Measurements from ENCODE around the gene CTTN.

The CTTN gene

DNA sequence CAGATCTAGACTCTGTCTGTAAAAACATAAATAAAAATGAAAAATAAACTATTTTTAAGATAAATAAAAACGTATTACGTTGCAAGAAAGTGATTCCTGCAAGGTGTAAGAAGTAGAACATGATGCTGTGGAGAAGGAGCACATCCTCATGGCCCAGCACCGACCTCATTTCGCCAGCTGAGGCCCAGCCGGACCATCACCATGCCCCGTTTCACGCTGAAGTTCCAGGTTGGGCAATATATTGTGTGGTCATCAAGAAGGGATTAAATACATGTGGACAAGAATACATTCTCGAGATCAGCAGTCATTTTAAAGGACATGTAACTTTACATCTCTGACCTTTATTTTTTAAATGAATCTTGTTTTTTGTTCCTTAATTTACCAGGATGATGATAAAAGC is 20.7 kb upstream of the CTTN start:
- TF ChIP-seq, protein P1, sequence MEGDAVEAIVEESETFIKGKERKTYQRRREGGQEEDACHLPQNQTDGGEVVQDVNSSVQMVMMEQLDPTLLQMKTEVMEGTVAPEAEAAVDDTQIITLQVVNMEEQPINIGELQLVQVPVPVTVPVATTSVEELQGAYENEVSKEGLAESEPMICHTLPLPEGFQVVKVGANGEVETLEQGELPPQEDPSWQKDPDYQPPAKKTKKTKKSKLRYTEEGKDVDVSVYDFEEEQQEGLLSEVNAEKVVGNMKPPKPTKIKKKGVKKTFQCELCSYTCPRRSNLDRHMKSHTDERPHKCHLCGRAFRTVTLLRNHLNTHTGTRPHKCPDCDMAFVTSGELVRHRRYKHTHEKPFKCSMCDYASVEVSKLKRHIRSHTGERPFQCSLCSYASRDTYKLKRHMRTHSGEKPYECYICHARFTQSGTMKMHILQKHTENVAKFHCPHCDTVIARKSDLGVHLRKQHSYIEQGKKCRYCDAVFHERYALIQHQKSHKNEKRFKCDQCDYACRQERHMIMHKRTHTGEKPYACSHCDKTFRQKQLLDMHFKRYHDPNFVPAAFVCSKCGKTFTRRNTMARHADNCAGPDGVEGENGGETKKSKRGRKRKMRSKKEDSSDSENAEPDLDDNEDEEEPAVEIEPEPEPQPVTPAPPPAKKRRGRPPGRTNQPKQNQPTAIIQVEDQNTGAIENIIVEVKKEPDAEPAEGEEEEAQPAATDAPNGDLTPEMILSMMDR (IDR thresholded peaks at IDR 0.05; ENCODE audit: insufficient read depth, low read depth, low read length, missing control alignments): no peak
- no peak for DNase-seq (ENCODE audit: low read depth)
- H3K4me3 ChIP-seq (ENCODE audit: low read depth, low read length): no peak overlapping the region

DNA sequence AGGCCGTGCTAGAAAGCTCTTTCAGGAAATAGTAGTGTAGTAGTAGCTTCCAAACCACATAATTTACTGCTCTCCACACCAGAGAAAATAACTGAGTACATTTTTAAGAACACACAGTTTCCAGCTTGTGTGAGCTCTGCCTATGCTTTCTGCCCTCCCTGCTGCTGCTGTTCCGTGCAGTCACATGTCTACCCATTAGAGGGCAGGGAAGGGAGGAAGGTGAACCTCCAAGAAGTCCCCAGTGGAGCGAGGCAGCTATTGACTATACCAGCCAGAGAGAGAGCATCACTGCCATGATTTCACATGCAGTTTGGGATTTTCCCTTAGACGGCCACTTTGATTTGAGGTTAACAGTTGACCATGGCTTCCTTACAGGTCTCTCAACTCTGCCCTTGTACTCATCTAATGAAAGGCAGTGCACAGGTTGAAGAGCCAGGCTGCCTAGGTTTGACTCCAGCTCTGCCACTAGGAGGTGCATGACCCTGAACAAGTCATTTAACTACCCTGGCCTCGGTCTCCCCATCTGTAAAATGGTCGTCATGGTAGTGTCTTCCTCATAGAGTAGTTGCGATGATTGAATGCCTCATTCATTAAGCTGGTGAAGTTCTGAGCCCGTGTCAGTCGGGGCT is 19.7 kb upstream of the CTTN start:
- TF ChIP-seq, protein P1 (IDR thresholded peaks at IDR 0.05; ENCODE audit: insufficient read depth, low read depth, low read length, missing control alignments): peak; percentile 7
- no peak overlapping the region for H3K4me3 ChIP-seq (ENCODE audit: low read depth, low read length)
- peak; percentile 15 for DNase-seq (ENCODE audit: low read depth)

DNA sequence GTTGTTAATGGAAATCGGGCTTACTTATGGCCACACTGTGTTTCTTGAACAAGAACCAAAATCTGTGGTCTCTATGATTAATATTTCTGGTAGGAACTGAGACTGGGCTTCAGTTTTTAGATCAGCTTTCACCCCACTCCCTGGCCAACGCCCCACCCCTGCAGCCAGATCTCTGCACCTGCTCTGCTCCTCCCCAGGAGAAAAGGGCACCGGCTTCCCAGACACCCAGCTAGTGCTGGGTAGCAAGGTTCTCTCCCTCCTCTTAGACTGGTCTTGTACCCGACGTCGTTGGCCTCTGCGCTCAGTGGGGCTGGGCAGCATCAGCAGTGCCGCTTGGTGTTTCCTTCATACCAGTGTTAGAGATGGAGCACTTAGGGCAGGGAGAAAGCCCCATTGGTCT is 17.0 kb upstream of the CTTN start:
- H3K4me3 ChIP-seq (ENCODE audit: low read depth, low read length): no peak overlapping the region
- TF ChIP-seq, protein P1 (IDR thresholded peaks at IDR 0.05; ENCODE audit: insufficient read depth, low read depth, low read length, missing control alignments): no peak
- no peak for DNase-seq (ENCODE audit: low read depth)

DNA sequence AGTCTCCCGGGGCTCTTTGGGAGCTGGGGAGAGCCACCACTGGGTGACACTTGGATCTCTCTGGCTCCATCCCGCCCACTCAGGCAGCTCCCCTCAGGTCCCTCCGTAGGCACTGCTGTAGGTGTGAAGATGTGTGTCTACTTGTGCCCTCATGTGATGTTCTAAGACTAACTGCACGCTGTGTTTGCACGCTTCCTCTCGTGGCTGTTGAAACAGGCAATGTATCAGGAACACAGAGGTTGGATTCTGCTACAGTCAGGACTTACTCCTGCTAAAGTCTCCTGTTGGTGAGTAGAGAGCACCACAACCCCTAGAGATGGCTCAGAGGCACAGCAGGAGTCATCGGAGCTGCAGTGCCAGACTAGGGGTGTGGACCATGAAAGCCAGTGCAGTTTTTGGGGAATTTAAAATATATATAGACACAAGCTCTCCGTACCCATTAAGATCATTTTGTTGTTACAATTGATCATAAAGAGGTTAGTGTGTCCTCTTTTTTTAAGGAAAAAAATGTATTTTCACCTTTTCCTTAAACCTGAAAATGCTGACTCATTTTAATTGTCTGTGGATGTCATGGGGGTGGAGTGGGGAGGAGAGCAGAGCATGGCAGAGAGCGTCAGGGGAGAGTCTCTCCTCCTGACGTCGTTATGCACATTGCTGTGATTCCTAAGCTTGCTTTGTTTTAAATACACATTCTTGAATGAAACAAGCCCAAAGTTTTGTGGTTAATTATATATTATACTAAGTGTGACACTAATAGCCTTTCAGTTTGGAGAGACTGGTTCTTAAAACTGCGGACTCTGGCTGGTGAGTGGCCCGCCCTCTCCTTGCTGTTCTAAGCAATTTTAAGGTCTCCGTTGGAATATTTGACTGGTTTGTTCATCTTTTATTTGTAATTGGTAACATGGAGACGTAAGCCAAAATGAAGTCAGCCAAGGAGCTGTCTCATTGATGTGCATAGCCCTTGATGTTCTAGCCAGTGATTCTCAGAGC is 16.2 kb upstream of the CTTN start:
- no peak for DNase-seq (ENCODE audit: low read depth)
- TF ChIP-seq, protein P1 (IDR thresholded peaks at IDR 0.05; ENCODE audit: insufficient read depth, low read depth, low read length, missing control alignments): no peak
- H3K4me3 ChIP-seq (ENCODE audit: low read depth, low read length): no peak overlapping the region

DNA sequence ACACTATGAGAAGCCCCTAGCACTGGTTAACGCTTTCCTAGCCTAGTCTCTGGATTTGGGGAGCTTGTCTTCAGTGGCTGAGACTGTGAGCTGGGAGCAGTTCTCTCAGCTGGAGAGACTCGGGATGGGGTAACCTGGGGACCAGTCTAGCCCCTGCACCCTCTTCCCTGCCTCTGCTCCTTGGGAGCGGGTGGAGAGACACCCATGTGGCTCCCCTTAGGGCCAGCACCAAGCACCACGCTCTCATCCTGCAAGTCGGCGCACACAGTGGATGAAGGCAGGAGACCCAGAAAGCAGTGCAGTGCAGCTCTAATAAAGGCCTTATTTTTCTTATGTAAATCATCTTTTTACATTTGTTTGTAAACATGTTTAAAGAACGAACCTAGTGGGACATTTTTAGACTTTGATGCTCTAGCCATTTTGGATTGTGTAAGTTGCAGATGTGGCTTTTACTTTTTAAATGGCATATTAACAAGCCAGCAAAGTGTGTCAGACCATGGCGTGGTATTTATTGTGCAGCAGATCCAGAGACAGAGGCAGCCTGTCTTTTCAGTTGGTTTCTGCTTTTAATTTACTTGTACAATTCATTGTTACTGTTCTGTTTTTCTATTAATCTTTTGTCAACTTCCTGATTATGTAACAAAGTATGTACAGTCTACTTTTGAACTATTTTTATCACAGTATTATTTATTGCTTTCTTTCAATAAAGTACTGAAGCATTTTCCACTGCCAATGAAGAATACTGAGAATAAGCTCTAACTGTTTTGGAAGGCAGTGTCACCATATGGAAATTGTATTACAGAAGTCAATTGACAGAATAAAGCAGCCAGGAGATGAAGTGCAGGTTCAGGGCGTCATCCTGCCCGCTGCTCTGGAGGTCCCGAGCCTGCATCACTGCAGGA is 14.4 kb upstream of the CTTN start:
- no peak overlapping the region for H3K4me3 ChIP-seq (ENCODE audit: low read depth, low read length)

More for the DNA sequence above, 14.4 kb upstream of the CTTN start:
- TF ChIP-seq, protein P1 (IDR thresholded peaks at IDR 0.05; ENCODE audit: insufficient read depth, low read depth, low read length, missing control alignments): no peak
- no peak for DNase-seq (ENCODE audit: low read depth)

All from GM12865 (cell line).